SK-MEL-5 (cell line): ENCODE results near the gene SLC25A11. TPM values are rescaled to one million over a fixed set of nuclear protein-coding genes. Genes with fewer than 3 reads are reported as not detected.

Experiments used
- DNase-seq: peaks from one replicate; pipeline ENCODE4 v3.0.0-alpha.2; 2016; ENCODE audit warnings: low read depth, low spot score
- in situ Hi-C: cut with HindIII; loops from 2 replicates; pipeline ENCODE4 v1.10.0; 2016; ENCODE audit warnings: low sequenced_read_pairs, high pct_unique_total_duplicates, low pct_unique_long_range_greater_than_20kb
- total RNA-seq: library from RNA; depleted of rRNA; stranded (reverse); fragments of >200 nt; shearing (Covaris generic); gene quantifications from 2 replicates; pipeline ENCODE4 v1.2.3, GENCODE V29; 2014

SLC25A11 gene
- total RNA-seq, 1 experiment from 2014 or later = 115 TPM

GRCh38 chr17:4948166-4948930, 8.5 kb upstream of the SLC25A11 start, which contains the start of gene PFN1:
Gene PFN1, minus strand, starts transcription at chr17:4948530. Its CDS starts 136 bp downstream, at chr17:4948394.
- in situ Hi-C loops = no loop called here
- DNase-seq = peak; percentile 87

DNA sequence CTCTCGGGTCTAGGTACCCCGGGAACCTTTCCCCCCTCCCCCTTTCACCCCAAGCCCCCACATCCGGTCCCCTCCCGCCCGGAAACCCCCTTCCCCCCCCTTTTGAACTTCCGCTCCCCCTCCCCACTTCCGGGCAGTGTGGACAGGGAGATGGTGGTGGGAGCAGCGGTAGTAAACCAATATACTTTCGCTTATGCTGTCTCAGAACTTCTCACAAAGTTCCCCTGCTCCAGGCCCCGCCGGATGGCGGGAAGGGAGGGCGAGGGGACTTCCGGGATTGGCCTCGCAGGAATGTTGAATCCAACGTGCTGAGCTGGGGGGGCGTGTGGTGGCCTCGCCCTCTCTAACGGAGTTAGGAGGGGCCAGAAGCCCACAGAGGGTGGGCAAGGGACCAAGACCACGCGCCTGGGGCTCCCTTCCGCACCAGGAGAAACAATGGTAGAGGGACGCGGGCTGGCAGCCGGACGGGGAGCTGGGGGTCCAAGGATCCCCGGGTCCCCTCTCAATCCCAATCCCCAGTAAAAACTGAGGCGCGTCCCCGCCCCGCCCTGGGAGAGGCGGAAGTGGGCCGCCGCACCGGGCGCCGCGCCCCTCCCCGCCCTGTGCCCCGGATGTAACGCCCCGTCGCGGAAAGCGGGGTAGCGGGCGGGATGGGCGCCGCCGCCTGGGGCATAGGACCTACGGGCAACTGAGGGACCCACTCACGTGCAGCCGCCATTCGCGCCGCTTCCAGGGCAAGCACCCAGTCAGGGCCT, 7.7 kb upstream of the SLC25A11 start:
- in situ Hi-C loops = no loop called here
- peak; percentile 62 for DNase-seq

DNA sequence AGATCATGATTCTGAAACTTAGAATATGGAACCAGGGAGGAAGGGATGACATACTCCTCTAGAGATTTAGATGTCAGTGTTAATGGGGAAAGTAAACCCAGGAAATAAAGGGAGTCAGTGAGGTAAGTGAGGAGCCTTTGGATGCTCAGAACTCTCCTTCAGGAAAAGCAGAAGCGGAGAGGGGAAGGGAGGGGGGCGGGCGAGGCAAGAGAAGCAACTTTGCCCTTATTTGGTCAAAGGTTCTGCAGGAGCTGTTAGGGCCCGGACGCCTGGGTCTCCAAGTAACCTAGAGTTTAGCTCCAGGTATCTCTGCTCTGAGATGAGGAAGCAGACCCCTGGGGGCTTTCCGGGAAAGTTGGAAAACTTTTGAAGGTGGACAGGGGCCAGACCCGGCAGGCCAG, 7.2 kb upstream of the SLC25A11 start:
- no peak for DNase-seq
- in situ Hi-C loops = no loop called here

GRCh38 chr17:4946312-4946976, 6.6 kb upstream of the SLC25A11 start:
- in situ Hi-C loops = no loop called here
- DNase-seq = no peak

GRCh38 chr17:4945944-4946280, 6.1 kb upstream of the SLC25A11 start:
- DNase-seq = no peak
- in situ Hi-C loops = no loop called here

- in situ Hi-C loops = no loop called here
- peak; percentile 71 for DNase-seq
Observed at GRCh38 chr17:4945176-4945943, 5.5 kb upstream of the SLC25A11 start.

GRCh38 chr17:4944554-4945175, 4.8 kb upstream of the SLC25A11 start:
- in situ Hi-C loops = no loop called here
- no peak for DNase-seq

DNA sequence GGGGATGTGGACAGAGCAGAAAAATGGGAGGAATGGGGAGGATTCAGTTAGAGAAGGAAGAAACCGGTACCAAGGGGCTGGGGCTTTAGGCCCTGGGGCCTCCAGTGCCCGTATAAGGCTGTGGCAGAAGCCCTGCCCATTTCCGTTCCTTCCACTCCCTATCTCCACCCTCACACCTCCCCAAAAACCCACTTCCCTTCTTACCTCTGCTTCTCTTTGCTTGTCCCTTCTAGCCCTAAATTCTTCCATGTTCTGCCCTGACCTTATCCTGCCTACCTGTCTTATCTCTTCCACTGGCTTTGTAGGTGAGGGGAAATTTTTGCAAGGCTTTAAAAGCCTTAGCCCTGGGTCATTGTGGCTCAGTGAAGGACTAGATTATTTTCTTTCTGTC, 4.3 kb upstream of the SLC25A11 start:
- no peak for DNase-seq
- in situ Hi-C loops = no loop called here

- in situ Hi-C loops = no loop called here
- no peak for DNase-seq
Observed at GRCh38 chr17:4942760-4943508, 3.1 kb upstream of the SLC25A11 start.

DNA sequence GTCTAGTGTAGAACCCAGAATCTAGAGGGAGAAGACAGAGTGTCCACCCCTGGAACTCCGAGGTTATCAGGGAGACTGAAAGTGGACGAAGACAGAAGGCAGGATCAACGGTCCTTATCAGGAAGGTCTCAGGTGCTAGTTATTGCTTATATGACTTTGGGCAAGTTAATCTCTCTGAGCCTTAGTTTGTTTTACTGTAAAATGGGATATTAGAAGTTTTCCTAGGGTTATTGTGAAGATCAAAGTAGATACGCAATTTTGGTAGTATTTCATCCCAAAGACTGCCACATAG, 1.4 kb upstream of the SLC25A11 start:
- no peak for DNase-seq
- in situ Hi-C loops = no loop called here

DNA sequence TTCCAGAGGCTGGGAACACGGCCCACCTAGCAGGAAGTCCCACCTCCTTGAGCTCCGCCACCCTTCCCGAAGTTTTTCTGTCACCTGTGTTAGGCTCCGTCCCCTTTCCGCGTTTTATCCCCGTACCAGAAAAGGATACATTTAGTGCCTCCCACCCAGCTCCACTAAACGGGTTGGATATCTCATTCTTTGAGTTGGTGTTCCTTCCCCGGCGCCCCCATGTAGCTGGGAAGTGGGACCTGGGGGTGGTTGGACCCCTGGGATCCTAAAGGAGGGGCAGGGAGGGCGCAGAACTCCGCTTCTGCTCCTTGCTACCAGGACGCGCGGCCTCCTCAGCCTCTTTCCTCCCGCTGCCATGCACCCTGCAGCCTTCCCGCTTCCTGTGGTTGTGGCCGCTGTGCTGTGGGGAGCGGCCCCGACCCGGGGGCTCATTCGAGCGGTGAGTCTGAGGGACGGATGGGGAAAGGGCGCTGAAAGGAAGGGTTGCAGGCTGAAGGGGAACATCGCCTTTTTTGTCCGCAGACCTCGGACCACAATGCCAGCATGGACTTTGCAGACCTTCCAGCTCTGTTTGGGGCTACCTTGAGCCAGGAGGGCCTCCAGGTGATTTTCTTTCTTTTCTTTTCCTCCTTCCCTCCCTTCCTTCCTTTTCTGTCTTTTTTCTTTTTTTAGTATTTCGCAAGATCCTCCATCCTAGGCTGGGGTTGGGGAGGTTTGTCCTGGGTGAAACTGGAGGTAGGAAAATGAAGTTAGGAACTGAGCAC, 891 bp upstream of the SLC25A11 start:
- in situ Hi-C loops = no loop called here

DNA sequence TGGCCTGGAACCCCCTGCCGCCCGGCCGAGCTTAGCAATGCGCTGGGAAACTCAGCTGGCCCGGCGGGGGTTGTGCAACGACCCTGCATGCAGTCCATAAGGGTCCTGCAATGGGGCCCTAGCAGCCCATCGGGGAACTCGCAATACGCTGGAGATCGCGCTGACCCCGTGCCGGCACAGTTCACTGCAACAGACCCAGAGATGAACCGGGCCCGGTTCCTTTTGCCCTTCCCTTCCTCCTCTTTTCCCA, 375 bp downstream of the SLC25A11 start:
- DNase-seq = no peak
- in situ Hi-C loops = no loop called here

More for the DNA sequence above, 891 bp upstream of the SLC25A11 start:
- DNase-seq = no peak

- DNase-seq = no peak
- in situ Hi-C loops = no loop called here
Observed at GRCh38 chr17:4938688-4939545, 929 bp downstream of the SLC25A11 start.

- in situ Hi-C loops = no loop called here
- DNase-seq = no peak
Observed at GRCh38 chr17:4938069-4938491, 1.8 kb downstream of the SLC25A11 start.

DNA sequence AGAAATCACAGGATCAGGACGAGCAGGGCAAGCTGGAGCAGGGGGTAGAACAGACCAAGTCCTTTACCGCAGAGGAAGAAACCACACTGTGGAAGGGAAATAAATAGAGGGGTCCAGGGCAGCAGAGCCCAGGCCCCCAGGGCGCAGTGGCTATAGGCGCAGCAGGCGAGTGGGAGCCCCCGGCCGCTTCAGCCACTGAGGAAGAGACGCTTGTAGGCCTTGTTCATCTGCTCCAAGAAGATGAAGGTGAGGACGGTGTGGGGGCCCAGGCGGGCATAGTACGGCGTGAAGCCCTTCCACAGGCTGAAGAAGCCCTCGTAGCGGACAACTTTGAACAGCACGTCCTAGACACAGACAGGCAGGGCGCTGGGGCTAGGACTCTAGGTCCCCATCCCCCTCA, 2.3 kb downstream of the SLC25A11 start:
- in situ Hi-C loops = no loop called here

DNA sequence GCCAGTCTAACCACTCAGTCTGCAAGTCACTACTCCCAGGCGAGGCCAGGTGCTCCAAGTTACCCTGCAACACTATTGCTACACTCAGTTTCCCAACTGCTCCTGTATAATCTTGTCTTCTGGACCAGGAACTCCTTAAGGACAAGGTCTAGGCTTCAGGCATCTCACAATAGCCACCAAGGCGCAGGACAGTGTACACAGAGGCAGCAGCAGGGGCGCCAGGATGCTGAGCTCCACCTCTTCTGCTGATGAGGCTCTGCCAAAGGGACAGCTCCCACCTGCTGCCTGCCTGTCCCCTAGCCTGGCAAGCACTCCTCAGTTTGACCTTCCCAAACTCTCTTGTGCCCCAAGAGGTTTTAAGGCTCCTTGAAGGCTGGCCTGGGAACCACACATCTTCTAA, 3.4 kb downstream of the SLC25A11 start:
- no peak for DNase-seq
- in situ Hi-C loops = no loop called here

More for the DNA sequence above, 2.3 kb downstream of the SLC25A11 start:
- no peak for DNase-seq
